DMS114 treated with DMSO at 0.1 percent for 48 hours (cell line): ENCODE data around the gene TNNT1.
A peak's percentile ranks its signal among the peaks of the same experiment; 100 is the strongest.

Source experiments
- DNase-seq: peaks from one replicate; lab custom pipeline; 2025; ENCODE audit not compliant: unreplicated experiment; lab: John Stamatoyannopoulos, UW

The TNNT1 gene

DNA sequence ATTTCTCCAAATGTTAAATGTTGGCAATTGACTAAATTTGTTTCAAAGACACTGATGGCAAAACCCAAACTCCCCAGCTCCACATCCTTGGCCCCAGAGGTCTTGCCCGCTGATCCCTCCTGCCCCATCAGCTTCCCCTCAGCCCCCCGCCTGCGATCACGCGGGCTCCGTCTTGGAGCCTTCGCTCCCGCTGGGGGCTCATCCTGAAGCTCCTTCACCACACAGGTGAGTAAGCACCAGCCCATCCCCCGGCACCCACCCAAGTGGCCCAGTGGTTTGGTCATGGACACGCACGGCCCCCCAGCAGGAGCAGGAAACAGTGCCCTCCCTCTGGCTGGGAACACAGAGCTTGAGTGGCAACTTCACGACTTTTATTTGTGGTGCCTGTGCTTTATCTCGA, 58.4 kb downstream of the TNNT1 start:
- DNase-seq = no peak

DNA sequence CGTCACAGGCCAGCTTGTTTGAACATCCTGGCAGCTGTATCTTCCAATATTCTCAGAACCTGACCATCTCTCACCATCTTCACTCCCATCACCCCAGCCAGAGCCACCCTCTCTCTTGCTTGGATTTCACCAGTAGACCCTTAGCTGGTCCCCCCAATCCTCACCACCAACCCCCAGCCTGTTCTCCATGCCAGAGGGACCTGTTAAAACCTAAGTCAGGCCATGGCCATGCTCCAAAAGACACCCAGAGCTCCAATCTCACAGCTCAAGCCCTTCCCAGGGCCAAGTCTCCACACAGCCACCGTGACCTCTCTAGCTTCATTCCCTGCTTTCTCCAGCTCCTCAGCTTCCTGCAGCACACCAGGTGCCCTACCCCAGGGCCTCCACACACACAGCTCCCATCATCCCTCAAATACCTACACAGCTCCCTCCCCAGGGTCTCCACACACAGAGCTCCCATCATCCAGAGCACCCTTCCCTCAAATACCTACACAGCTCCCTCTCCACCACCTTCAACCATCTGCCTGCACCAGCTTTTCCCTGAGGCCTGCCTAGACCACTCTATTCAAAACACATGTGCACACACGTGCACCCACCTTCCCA, 59.6 kb downstream of the TNNT1 start:
- no peak for DNase-seq

DNA sequence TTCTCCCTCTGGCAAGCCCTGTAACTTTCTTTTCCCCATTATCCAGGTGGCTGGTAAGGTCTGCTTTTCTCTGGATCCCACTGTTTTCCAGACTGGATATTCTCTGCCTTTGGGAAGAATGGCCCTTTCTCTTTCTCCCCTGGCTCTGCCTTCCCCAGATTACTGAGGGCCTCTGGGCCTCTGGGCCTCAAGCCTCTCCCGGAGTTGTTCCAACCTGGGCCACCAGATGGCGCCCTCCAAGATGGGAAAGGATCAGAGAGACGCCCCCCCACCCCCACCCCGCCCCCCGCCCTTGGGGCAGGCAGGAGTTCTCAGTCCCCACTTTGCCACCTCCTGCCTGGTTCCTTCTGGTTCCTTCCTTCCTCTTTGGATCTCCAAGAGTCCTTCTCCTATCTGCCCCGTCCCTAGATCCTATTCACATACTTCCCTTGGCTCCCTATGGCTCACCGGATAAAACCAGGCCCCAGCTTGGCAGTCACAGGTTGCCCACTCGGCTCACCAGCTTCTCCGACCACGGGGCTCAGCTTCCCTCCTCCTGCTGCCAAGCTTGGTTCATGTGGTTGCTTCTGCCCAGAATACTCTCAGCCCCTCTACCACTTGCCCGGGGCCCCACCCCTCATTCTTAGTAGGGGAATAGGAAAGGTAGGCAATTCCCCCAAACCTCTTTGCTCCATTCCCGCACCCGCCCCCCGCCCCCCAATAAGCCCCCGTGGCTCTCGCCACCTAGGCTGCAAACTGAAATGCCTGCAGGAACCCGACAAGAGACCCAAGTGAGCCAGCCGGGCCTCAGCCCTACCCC, 60.3 kb downstream of the TNNT1 start:
- peak; percentile 44 for DNase-seq

DNA sequence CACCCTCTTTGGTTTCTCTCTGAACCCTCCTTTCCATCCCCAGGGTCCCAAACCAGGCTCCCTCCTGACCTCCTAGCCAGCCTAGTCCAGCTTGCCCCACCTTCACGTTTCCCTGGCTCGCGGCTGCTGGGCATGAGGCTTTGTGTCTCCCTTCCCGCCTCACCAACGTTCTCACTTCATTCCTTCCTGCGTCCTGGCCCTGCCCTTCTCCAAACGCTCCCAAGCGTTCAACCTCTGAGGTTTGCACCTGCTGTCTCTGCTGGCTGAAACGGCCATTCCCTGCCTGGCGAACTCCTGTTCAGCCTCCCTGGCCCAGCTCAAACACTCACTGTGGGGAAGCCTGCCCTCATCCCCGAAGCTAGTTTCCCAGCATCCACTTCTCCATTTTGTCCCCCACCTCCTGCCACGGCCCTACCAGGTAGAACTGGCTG, 61.0 kb downstream of the TNNT1 start:
- no peak for DNase-seq

DNA sequence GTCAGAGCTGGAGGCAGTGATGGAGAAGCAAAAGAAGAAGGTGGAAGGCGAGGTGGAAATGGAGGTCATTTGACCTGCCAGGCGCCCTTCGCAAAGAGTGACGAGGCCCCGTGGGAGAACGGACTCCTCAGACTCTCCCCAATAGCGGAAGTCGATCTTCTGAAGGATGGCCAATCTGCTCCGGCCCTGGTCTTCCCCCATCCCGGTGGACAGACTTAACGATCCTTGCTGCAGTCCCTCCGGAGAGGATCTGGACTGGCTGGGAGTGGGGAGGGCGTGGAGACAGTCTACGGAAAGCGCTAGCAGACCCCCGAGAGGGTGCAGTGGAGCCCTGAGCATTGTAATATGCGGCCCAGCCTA, 61.5 kb downstream of the TNNT1 start:
- DNase-seq = no peak

DNA sequence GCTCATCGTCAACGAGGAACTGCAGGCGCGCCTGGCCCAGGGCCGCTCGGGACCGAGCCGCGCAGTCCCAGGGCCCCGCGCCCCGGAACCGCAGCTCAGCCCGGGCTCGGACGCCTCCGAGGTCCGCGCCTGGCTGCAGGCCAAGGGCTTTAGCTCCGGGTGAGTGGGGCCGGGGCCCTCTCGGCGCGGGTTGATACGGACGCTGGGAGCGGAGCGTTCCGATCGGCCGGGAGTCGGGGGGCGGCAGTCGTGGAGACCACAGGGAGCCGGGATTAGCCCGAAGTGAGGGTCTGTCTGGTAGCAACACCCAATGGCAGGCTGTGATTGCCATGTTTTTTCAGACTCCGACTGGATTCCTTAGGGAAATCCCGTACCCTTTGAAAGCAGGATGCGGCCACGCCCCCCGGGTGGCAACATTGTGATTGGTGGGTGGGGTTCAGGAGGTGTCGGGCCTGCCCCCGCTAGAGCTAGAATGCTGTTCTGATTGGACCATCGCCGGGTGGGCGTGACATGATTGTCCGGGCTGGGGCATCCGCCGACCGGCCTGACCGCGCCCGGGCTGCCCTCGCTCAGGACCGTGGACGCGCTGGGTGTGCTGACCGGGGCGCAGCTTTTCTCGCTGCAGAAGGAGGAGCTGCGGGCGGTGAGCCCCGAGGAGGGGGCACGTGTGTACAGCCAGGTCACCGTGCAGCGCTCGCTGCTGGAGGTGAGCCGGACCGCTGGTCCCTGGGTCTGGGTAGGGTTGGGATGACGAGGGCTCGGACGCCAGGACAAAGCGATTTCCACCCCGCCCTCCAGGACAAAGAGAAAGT, 62.1 kb downstream of the TNNT1 start:
- no peak for DNase-seq

DNA sequence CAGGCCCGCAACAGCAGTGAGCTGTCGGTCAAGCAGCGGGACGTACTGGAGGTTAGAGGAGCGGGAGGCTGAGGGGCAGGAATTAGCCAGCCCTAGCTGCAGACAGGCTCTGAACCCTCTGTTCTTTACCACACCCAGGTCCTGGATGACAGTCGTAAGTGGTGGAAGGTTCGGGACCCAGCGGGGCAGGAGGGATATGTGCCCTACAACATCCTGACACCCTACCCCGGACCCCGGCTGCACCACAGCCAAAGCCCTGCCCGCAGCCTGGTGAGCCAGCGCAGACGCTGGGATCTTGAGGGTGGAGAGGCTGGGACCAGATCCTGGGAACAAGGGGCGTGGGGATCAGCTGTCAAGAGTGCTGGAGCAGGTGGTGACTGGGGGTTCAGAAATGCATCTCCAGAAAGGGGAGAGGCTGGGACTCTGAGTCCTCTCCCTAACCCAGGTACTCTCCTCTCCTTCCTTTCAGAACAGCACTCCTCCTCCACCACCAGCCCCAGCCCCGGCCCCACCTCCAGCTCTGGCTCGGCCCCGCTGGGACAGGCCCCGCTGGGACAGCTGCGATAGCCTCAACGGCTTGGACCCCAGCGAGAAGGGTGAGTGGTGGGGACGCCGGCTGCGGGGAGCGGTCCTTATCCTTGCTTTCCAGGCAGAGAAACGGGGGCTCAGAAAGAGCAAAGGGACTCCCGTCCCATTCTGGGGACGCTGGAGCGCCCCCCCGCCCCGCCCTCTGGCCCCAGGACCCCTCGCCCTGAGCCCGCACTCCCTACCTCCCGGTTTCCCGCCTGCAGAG, 62.9 kb downstream of the TNNT1 start:
- no peak for DNase-seq

DNA sequence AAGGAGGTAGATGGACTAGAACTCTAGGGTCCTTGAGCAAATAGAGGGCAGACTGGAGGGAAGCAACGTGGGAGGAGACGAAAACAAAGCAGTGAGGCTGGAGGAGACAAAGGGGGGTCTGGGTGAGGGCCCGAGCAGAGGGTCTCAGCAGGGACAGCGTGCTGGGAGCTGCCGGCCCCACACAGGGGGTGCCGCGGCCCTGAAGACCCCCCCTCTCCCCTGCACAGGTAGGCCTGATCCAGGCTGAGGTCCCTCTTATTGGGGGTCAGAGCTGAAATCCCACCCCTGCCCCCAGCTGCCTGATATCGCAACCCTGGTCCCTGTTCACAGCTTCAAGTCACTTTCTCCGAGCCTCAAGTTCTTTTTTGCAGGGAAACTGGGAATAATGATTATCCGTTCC, 64.6 kb downstream of the TNNT1 start:
- no peak for DNase-seq

DNA sequence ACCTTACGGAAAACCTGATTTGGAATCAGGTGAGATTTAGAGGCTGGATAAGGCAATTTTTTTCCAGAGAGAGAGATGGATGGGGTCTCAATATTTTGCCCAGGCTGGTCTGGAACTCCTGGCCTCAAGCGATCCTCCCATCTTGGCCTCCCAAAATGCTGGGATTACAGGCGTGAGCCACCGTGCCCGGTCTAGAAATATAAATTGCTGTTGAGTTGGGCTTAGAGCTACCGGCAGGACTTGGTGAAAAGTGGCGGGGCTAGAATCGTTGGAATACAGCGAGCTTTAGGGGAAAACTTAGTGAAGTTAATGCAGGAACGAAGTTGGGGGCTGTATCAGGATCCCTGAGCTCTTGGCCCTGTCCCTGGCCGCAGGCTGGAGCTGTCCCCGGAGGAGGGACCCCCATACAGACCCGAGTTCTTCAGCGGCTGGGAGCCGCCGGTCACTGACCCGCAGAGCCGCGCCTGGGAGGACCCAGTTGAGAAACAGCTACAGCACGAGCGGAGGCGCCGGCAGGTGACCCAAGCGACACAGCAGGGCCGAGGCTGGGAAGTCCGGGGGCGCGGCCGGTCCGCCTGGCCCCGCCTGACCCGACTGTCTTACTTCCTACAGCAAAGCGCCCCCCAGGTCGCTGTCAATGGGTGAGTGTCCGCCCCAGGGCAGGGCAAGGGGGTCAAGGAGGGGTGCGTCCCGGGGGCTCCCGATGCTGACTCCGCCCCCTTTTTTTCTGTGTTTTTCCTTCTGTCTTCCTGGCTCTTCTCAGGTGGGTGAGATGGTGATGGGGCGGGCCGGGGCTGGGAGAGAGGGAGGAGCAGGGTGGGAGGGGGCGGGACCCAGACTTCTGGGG, 65.8 kb downstream of the TNNT1 start:
- no peak for DNase-seq
